Epithelial cell of prostate (primary cell): ENCODE data around the gene CD37.
"Not testable (repeated sequence)": the region's sequence is repeated elsewhere in the genome, so short reads cannot be mapped to it uniquely, and the experiment has no call there.

ENCODE experiments used
- DNase-seq: peaks from one replicate; pipeline ENCODE4 v3.0.0-alpha.2; 2011; ENCODE audit warnings: low read depth, low spot score
- H3K27ac ChIP-seq: fragments of 450-650 bp; 2 replicates; pipeline ENCODE4 v1.5.1; 2017; ENCODE audit warnings: mild to moderate bottlenecking

The CD37 gene

GRCh38 chr19:49335071-49335783, at the start of gene CD37:
TSS of gene CD37 (plus strand) at chr19:49335406. CDS start at chr19:49335541, 135 bp downstream.
- no peak for DNase-seq
- no peak within 1 kb of the TSS for H3K27ac ChIP-seq

DNA sequence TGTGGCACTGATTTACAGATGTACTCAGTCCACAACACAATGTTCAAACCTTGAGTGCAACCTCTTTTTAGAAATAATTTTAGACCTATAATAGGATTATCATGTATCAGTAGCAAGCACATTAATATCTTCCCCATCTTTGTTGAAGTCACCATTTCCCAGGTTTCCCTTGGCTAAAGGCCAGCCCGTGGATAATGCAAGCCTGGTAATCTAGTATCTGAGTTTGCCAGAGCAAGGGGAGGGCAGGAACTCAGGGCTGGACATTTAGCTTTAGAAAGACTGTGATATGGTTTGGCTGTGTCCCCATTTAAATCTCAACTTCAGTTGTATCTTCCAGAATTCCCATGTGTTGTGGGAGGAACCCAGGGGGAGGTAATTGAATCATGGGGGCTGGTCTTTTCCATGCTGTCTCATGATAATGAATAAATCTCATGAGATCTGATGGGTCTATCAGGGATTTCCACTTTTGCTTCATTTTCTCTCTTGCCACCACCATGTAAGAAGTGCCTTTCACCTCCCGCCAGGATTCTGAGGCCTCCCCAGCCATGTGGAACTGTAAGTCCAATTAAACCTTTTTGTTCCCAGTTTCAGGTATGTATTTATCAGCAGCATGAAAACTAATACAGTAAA, 48.0 kb upstream of the CD37 start:
- DNase-seq, result no peak

DNA sequence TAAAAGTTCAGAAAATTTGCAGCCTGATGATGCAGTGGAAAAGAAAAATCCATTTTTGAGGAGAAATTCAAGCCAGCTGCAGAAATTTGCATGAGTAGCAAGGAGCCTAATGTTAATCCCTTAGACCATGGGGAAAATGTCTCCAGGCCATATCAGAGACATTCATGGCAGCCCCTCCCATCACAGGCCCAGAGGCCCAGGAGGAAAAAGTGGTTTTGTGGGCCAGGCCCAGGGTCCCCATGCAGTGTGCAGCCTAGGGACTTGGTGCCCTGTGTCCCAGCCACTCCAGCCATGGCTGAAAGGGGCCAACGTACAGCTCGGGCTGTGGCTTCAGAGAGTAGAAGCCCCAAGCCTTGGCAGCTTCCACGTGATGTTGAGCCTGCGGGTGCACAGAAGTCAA, 47.0 kb upstream of the CD37 start:
- H3K27ac ChIP-seq, DNase-seq: not testable (repeated sequence)

More for the DNA sequence above, 48.0 kb upstream of the CD37 start:
- no peak overlapping the region for H3K27ac ChIP-seq

DNA sequence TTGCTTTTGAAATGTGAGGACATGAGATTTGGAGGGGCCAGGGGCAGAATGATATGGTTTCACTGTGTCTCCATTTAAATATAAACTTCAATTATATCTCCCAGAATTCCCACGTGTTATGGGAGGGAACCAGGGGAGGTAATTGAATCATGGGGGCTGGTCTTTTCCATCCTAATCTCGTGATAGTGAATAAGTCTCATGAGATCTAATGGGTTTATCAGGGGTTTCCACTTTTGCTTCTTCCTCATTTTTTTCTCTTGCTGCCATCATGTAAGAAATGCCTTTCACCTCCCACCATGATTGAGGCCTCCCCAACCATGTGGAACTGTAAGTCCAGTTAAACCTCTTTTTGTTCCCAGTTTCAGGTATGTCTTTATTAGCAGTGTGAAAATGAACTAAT, 45.9 kb upstream of the CD37 start:
- not testable (repeated sequence) for DNase-seq, H3K27ac ChIP-seq

DNA sequence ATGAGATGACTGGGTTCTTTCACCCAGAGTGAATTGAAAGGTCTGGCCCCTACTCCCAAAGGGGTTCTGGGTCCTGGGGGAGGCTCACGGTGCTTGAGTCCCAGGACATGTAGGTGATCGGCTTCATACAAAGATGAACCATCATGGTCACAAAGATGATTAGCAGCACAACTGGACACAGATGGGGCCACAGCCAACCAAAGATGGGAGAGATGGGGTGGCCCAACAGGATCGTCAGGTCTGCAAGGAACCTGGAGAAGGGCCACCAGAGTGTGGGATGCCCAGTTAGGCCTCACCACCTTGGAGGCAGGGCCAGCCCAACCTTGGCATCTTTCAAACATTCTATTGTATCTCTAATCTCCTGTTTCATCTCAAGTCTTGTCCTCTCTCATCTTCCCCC, 44.7 kb upstream of the CD37 start:
- no peak overlapping the region for H3K27ac ChIP-seq
- DNase-seq, result no peak

DNA sequence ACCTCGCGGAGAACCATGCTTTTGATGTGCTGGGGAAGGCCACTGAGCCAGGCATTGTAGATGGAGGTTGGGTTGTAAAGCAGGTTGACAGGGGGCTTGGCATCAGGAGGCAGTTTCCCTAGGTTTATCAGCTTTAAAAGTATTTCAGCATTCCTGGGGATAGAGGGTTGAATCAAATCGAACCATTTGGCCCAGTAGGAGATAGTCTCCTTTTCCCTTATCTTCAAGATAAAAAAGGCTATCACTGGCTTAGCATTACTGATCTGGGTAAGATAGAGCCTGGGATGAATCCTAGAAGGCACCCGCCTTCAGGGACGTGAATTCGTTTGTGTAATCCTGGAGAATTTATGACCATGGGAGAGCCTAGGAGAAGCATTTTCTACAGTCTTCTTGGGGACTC, 40.8 kb upstream of the CD37 start:
- DNase-seq, result no peak
- H3K27ac ChIP-seq, result no peak overlapping the region

GRCh38 chr19:49295208-49295880, 39.9 kb upstream of the CD37 start:
- H3K27ac ChIP-seq, result no peak overlapping the region
- no peak for DNase-seq

DNA sequence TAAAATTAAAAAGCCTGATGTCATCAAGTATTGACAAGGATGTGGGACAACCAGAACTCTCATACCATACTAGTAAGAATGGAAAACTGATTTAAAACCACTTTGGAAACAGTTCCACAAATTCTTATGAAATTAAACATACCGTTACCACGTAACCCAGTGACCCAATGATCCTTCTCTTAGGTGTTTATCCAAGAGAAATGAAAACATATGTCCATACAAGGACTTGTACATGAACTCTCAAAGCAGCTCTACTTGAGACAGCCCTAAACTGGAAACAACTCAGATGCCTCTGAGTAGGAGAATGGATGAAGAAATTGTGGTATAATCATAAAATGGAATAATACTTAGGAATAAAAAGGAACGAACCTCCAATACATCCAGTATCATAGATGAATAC, 37.8 kb upstream of the CD37 start:
- DNase-seq, result no peak

GRCh38 chr19:49298653-49299052, 36.6 kb upstream of the CD37 start:
- DNase-seq, H3K27ac ChIP-seq: not testable (repeated sequence)

More for the DNA sequence above, 37.8 kb upstream of the CD37 start:
- H3K27ac ChIP-seq, result no peak overlapping the region

DNA sequence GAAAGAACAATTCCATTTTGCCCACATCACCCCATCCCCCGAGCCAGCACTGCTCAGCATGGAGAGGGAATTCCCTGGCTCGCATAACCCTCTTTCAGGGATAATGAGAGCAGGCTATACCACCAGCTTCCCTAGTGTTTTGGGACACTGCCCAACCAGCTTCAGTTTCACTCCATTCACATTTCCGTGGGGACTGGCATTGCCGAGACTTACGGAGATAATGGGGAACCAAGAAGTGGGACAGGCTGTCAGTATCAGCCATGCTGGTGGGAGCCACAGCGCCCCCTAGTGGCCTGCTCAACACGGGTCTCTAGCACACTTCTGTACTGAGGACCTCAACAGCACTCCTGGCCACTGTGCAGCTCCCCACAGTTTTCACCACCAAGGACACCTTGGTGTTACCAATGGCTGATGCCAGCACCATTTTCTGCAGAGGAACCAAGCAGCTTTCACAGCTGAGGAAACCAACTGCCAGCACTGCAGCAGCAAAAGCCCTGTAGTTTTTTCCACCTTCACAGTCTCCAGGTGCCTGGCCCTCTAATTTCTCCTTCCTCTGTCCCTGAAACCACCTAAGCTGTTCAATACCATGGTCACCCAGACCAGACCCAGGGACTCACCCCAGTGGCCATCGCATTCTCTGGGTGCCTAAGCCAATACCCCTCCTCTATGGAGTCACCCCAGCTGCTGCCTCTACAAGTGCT, 33.9 kb upstream of the CD37 start:
- H3K27ac ChIP-seq, result no peak overlapping the region
- DNase-seq, result peak; percentile 6

GRCh38 chr19:49301866-49302252, 33.3 kb upstream of the CD37 start:
- no peak for DNase-seq

DNA sequence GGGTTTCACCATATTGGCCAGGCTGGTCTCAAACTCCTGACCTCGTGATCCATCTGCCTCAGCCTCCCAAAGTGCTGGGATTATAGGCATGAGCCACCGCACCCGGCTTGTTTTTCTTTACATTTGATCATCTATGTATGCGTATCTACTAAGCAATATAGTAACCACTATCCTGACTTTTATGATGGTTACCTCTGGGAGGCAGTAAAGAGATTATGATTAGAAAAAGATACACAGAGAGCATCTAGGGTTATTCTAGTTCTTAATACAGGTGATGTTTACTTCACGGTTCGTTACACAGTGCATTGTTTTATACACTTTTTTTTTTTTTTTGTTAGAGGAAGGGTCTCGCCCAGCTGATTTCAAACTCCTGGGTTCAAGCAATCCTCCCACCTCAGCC, 28.5 kb upstream of the CD37 start:
- not testable (repeated sequence) for DNase-seq, H3K27ac ChIP-seq

More at GRCh38 chr19:49301866-49302252, 33.3 kb upstream of the CD37 start:
- H3K27ac ChIP-seq, result no peak overlapping the region

DNA sequence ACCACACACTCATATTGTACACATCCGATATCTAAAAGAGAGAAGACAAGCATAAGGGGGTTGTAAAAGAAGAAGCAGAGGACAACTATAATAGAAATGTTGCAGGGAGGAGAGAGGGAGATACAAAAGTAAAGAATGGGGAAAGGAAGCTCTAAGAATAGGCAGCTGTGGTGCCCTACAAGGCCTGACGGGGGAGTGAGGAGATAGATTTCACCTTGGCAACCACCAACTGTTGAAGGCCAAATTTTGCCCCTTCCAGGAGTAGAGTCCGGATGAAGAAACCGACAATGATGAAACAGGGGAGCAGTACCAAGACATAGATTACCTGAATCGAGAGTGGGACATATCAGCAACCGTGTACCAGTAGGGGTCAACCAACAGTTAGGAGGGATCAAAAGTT, 26.1 kb upstream of the CD37 start:
- no peak for DNase-seq
- no peak overlapping the region for H3K27ac ChIP-seq

DNA sequence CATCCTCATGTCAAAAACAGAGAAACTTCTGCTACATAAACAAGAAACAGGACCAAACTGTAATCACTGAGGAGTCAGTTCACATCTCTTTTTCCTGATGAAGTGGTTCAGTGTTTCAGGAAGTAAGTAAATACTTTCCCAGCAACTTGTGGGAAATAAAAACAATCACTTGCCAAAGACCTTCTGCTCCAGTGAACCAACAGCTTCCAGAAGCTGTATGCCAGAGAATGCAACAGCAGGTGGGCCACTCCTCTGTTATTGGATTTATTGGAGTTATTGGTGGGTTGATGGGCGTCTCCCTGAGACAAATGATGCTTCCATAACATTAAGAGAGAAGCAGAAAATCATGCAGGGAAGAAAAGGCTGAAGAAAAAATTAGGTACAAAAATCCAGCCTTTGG, 20.1 kb upstream of the CD37 start:
- H3K27ac ChIP-seq, result no peak overlapping the region
- DNase-seq, result no peak

DNA sequence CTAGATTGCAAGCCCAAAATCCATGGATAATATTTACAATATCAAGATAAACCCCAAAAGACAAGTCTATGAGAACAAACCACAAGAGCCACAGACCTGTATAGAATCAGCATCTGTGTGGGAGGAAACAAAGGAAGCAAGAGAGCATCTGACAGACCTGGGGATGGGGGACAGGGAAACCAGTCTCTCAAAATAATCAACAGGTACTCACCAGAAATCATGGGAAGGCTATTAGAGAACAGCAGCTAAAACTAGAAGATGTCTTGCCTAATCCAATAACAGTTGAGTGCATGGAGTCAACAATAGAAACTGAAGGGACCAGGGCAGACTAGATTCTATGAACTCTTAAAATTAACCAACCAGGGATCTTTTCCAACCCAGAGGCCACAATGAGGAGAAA, 18.9 kb upstream of the CD37 start:
- no peak for DNase-seq
- no peak overlapping the region for H3K27ac ChIP-seq

DNA sequence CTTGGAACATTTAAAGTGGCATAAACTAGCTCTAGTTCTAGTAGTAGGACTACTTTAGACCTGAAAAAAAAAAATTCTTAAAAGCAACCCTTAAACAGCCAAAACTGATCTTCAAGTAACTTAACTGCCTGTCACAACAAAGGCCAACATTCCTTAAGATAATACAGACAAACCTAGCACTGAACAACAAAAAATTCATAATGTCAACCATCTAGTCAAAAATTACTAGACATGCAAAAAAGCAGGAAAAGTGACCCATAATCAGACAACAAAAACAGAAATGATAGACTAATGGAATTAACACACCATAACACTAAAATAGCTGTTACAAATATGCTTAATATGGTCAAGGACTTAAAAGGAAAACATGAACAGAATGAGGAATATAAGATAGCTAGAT, 16.9 kb upstream of the CD37 start:
- DNase-seq, result no peak
- no peak overlapping the region for H3K27ac ChIP-seq

DNA sequence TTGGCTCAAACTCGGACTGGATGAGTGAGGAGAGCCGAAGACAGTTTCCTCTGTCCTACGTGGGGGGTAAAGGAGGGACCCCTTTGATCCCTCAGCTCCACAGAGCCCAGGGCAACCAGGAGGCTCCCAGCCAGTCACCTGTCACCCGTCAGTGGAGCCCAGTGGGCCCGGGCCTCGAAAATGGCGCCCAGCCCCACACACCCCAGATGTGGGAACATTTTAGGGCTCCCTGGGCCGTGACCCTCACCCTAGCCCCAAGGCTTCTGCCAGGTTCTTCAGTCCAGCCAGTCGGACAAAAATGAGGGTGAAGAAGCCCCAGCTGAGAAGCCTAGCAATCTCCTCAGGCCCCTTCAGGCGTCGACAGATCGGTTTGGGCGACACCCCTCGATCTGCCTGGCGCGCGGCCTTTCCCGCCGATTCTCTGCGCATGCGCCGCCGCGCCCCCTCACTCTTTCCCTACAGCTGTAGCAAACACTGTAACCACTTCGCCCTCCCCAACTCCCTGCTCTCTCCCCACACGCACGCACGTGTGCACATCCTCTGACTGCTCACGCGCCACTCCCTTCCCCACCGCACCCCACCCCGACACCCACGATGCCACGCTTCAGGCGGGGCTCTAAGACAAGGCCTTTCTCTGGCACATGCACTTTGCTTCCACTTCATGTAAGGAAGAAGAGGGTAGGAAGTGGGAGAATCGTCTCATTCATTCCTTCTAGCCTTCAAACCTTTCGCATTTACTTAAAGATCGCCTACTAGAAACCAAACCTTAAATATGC, 10.2 kb upstream of the CD37 start, which contains the start of gene SLC6A16:
Gene SLC6A16, minus strand, starts transcription at position 391 of the 776 bp plus-strand sequence. CDS start 13,844 bp downstream, outside the sequence.
- no peak within 1 kb of the TSS for H3K27ac ChIP-seq
- DNase-seq, result no peak

DNA sequence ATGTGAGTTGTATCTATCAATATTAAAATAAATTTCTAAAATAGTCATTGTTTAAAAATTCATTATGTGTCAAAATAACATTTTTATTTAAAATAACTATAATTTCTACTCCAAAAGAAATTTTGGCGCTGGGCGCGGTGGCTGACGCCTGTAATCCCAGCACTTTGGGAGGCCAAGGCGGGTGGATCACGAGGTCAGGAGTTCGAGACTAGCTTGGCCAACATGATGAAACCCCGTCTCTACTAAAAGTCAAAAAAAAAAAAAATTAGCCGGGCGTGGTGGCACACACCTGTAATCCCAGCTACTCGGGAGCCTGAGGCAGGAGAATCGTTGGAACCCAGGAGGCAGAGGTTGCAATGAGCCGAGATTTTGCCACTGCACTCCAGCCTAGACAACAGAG, 9.4 kb upstream of the CD37 start:
- not testable (repeated sequence) for DNase-seq, H3K27ac ChIP-seq

DNA sequence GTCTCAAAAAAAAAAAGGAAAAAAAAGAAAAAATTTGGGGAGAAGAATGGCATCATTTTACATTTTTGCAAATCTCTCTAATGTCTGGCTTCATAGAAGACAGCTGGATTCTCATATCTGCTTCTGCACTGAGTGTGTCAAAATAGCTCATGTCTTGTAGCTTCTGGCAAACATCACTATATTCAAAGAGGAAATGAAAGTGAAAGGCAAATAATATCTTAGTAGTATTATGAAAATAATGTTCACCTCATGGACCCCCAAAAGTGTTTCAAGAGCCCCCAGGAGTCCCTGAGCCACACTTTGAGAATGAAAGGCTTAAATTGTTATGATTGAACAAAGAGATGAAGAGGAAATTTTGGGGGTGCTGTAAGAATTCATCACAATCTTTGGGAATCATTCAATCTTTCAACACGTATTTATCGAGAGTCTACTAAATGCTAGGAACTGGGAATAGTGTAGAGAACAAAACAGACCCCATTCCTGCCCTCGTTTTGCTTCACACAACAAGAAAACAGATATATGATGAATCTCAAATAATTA, 9.0 kb upstream of the CD37 start:
- H3K27ac ChIP-seq, result no peak overlapping the region
- no peak for DNase-seq
